NCI-H146 (cell line): Measurements from ENCODE around the gene GALNT9.
"Not testable (repeated sequence)": the region's sequence is repeated elsewhere in the genome, so short reads cannot be mapped to it uniquely, and the experiment has no call there.

Experiments
- DNase-seq: peaks from one replicate; lab custom pipeline; 2025; lab: John Stamatoyannopoulos, UW

The GALNT9 gene

DNA sequence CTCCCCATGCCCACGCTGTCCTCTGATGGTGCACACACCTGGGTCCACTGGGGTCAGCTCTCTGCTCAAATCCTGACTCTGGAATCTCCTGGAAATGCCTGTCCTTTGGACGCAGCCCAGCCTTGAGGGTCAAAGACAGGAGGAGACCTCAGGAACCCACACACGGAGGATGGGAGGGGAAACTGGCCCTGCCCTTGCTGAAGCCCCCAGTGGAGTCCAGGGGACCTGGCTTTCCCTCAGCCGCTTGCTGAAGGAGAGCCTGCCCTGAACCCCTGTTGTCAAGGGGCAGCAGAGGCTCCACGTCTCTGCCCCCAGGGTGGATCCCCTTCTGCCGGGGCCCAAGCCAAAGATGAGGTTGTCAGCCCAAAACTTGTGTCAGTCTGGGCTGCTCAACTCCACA, 16.9 kb downstream of the GALNT9 start:
- DNase-seq: no peak

DNA sequence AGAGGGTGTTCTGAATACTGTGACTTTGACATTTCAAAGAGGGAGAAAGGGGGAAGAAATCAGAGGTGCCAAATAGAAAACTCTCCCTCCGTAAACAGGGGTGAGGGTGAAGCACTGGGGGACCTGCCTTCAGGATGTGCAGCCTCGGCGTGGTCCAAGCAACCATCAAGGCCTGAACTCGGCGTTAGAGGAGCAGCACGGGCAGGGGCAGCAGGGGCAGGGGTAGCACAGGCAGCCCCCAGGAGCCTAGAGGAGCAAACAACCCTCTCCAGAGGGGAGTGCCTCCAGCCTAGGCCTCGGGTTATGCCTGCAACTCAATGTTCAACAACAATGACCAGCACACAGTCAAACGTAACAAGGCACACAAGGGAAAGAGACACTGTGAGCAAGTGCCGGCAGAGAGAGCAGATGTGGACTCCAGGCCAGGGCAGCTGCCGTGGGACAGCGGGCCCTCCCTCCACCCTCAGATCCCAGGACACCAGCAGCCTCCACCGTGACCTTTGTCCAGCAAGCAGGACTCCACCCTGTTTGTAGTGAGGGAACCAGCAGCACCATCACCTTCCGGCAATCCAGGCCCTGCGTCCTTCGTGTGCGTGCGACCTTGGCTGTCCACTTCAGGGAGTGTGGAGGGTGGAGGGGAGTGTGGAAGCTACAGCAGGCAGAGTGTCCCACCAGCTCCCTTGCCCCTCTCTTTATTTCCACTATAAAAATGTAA, 18.0 kb downstream of the GALNT9 start:
- no peak for DNase-seq

DNA sequence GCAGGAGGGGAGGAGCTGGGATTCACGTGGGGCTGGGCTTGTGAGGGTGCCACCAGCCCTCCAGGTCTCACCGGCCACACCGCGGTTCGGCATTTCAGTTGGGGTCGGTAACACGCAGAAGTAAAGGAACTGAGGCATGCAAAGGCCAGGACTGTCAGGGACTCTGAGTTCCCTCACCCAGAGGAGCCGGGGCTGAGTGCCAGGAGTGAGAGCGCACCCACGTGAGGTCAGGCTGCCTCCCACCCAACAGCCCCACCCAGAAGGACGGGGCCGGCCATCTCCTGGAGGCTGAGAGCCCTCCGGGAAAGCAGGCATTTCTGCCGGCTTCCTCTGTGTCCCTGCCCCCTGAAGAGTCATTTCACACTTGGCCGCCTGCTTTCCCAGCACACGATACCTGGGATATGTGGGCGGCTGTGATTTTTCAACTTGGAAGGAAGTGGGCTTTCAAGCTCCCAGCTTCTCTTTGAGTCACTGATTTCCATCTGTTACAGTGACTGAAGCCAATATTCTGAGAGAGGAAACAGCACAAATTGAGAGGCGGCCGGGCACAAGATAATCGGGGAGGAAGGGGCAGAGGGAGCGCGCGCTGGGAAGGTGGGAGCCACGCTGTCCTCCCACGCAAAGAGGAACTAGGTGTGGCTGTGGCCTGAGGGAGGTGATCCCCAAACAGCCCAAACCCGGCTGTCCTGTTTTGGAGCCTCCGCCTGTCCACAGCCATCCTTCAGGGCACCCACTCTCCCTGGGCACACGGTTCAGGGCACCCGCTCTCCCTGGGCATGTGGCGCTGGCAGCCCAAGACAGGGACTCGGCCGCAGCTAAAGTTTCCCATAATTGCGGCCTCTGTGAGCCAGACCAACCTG, 19.0 kb downstream of the GALNT9 start:
- no peak for DNase-seq

DNA sequence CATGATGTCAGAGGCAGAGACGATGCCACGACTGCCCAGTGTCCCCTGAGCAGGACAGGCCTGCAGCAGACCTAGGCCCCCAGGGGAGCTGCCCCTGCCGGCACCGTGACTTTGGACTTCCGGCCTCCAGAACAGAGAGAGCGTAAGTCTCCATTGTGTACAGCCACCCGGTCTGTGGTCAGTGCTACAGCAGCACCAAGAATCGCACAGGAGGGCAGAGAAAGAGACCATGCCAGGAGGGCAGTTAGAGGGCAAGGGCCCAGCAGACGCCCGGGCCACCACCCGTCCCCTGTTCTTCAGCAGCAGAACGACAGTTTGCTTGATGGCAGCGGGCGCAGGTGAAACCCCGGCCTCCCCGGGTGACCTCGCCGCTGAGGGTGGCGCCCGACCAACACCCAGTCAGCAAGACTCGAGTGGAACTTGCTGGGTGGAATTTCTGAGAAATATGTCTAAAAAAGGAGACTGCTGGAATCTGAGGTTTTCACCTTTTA, 19.7 kb downstream of the GALNT9 start:
- no peak for DNase-seq

DNA sequence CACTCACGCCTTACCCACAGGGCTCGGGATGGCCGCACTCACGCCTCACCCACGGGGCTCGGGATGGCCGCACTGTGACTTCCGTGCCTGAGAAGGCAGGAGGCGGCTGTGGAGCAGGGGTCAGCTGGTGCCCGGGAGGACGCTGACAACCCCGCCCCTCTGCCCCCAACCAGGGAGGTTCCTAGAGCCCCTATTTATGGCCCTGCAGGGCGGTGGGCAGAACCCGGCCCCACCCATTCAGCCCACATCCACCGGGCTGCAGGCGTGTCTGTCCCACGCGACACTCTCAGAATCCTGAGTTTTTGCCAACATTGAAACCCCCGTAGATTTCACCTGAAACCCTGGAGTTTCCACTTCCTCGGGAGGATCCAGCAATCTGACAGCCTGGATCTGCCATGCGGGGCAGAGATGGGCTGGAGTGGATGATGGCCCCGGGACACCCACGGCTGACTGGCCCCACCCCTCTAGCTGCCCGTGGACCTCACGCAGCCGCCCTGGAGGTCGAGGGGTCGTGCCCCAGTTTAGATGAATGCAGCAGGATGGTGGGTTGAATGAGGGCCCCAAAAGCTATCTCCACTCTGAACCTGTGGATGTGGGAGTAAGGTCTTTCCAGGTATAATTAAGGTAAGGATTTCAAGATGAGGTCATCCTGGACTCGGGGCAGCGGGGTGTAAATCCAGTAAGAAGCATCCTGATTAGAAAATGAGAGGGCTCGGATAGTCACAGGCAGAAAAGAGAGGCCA, 20.4 kb downstream of the GALNT9 start:
- DNase-seq: no peak

DNA sequence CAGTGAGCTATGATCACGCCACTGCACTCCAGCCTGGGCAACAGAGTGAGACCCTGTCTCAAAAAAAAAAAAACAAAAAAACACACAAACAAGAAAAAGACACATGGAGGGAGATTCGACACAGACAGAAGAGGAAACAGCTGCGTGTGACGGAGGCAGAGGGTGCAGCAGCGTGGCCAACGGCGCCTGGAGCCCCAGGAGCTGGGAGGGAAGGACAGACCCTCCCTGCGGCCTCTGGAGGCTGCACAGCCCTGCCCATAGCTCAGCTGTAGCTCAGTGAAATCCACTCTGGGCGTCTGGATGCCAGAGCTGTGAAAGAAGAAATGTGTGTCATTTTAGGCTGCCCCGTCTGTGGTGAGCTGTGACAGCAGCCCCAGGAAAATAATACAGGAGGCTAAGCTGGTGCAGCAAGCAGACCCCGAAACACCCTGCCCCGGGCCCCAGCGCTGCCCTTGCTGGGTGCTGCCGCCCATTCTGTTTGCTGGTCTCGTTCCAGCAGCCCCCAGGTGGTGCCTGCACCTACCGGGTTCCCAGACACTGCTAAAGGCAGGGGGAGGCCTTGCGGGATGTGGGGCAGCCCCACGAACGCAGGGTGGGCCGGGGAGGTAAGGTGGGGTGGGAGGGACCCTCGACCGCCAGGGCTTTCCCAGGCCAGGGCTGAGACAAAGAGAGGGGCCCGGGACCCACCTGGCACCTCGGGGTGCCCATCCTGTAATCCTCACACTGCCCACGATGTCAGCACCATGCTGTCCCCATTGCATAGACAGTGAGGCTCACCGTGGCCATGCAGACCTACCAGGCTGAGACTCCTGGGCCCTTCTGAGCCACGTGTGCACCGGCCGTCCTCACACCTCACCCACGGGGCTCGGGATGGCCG, 21.2 kb downstream of the GALNT9 start:
- no peak for DNase-seq

DNA sequence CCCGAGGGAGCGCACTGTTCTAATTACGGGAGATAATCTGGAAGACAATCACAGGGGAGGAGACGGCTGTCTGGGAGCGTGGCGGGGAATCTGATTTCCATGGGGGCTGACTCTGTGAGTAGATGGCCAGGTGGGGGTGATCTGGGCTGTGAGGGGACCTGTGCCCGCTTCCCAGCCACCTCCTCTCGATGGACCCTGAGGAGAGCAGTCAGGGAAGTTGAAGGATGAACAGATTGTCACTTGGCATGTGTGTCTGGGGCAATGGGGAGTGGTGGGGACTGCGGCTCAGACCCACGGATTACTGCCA, 22.6 kb downstream of the GALNT9 start:
- DNase-seq: no peak

DNA sequence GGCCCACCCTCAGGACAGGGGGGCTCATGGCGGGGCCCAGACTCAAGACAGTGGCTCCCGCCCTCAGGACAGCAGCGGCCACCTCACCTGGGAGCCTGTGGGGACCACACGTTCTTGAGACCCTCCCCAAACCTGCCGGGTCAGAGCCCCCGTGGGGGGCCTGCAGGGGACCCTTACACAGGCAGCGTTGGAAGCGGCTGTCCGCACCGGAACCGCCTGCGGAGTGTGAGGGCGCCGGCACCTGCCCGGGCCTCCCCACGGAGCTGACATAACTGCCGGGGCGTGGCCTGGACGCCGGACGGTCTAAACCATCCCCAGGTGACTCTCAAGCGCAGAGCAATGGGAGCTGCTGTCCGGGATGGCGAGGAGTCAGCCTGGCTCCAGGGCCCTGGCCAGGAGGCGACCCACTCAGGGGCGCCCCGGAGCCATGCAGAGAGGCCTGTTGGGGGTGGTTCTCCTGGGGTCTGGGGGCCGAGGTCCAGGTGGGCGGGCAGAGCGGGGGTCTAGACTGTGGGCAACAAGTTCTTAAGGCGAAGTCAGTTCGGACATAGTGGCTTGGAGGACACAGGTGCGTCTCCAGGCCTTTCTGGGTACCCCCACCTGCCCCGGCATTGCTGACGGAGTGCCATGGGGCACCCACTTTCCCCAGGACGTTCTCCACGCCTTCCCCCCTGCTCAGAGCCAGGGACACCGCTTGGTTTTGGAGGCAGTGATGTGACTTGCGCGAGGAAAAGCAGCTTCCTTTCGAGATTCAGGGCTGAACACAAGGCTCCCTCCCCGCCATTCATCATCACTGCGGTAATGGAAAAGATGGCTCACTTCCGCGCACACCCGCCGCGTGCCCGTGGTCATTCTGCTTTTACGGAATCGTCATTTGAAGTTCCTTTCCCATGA, 23.2 kb downstream of the GALNT9 start:
- no peak for DNase-seq

DNA sequence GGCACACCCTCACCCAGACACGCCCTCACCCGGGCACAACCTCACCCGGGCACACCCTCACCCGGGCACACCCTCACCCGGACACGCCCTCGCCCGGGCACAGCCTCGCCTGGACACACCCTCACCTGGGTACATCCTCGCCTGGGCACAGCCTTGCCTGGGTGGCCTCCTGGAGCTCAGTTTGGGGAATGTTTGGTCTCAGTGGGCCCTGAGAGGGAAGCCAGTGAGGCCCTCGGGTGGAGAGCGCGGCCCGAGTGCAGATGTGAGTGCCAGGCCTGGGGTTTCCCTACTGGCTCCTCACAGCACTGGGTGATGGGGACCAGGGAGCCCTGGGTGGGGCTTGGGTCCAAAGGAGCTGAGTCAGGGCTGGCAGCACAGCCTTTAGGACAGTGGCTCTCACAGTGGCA, 23.8 kb downstream of the GALNT9 start:
- DNase-seq: no peak

DNA sequence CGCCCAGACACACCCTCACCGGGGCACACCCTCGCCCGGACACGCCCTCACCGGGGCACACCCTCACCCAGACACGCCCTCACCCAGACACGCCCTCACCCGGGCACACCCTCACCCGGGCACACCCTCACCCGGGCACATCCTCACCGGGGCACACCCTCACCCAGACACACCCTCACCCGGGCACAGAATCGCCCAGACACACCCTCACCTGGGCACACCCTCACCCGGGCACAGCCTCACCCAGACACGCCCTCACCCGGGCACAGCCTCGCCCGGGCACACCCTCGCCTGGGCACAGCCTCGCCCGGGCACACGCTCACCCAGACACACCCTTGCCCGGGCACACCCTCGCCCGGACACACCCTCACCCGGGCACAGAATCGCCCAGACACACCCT, 24.5 kb downstream of the GALNT9 start:
- not testable (repeated sequence) for DNase-seq

DNA sequence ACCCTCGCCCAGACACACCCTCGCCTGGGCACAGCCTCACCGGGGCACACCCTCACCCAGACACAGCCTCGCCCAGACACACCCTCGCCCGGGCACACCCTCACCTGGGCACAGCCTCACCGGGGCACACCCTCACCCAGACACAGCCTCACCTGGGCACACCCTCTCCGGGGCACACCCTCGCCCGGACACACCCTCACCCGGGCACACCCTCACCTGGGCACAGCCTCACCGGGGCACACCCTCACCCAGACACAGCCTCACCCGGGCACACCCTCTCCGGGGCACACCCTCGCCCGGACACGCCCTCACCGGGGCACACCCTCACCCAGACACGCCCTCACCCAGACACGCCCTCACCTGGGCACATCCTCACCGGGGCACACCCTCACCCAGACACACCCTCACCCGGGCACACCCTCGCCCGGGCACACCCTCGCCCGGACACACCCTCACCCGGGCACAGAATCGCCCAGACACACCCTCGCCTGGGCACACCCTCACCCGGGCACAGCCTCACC, 25.5 kb downstream of the GALNT9 start:
- not testable (repeated sequence) for DNase-seq

DNA sequence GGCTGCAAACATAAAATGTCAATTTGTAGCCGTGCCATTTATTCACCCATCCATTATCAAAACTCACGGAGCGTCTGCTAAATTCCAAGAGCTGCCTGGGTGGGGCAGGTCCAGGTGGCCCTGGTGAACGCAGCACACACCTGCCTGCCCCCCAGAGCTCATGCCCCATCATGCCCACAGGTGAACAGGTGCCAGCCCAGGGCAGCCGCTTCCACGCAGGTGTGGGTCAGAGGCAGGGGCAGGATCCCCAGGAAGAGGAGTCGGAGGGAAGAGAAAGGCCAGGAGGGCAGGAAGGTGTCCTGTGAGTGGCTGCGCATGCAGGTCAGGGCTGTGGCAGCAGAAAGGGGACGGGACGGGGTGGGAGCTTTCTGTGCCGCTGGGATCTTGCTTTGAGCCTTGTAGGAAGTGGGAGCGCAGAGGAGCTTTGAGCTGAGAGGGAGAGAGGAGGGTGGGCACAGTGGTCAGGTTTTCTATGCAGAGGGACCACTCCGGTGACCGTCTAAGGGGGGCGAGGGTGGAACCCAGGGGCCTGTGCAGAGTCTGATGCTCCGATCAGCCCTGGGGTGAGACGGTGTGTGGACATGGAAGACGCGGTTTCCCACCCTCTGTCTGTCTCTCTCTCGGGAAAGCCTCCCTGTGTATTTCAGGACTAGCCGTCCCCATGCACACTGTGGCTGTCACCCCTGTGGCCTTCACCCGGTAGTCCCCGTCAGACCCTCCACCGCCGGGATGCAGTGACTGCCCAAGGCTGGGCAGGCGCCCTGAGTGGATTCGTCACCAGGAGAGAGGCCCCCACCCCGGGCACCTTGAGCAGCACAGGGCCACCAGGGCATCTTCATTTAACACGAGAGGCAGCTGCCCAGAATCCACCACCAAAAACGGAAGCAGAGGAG, 26.7 kb downstream of the GALNT9 start:
- DNase-seq: no peak

DNA sequence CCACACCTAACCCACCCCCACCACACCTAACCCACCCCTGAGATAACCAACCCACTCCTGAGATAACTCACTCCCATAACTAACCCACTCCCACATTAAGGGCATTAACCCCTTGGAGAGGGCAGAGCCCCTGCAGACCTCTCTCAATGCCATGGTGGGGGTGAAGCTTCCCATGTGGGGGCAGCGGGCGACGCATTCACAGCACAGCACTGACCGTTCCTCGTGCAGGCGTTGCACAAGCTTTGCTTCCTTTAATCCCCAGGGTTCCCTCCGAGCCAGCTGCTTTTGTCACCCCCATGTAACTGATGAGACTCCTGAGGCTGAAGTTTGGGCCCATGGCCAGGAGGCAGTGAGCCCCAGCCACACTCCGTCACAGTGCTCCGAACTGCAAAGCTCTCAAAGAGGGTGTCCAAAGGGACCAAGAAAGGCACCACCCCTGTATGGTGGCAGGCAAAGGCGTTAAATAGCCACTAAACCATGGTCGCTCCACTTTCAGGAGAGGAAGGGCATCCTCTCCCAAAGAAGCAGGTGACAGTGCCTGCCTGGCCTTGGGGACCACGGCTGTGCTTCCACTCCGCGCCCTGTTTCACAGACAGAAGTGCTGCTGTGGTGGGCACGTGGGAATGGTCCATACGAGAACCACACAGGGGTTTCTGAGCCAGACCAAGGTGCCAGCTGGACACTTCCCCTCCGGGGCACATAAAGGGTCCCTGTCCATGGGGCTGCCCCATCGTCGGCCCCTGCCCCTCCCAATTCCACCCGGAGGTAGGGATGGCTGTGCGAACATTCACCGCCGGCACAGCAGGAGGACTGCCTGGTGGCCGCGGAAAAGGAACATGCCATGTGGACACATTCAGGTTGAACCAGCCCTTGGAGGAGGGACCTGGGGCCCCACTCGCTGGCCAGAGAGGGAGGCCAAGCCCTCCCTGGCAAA, 28.3 kb downstream of the GALNT9 start:
- no peak for DNase-seq

DNA sequence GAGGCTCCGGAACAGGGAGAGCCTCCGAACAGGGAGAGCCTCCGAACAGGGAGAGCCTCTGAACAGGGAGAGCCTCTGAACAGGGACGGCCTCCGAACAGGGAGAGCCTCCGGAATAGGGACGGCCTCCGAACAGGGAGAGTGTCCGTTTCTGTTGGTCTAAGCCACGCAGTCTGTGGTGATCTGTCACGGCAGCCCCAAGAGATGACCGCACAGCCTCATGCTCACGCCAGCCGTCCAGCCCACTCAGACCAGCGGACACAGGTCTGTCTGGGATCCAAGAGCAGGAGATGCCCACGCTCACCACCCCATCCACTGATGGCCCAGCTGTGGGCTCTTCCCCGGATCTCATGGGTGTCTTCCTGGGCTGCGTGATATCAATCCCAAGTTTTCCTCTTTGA, 33.3 kb downstream of the GALNT9 start:
- DNase-seq: no peak

DNA sequence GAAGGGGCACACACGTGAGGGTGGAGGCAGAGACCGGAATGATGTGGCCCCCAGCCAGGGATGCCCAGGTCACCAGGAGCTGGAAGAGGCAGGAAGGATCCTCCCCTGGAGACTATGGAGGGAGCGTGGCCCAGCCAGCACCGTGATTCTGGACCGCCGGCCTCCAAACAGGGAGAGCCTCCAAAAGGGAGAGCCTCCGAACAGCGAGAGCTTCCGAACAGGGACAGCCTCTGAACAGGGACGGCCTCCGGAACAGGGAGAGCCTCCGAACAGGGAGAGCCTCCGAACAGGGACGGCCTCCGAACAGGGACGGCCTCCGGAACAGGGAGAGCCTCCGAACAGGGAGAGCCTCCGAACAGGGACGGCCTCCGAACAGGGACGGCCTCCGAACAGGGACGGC, 33.8 kb downstream of the GALNT9 start:
- not testable (repeated sequence) for DNase-seq

DNA sequence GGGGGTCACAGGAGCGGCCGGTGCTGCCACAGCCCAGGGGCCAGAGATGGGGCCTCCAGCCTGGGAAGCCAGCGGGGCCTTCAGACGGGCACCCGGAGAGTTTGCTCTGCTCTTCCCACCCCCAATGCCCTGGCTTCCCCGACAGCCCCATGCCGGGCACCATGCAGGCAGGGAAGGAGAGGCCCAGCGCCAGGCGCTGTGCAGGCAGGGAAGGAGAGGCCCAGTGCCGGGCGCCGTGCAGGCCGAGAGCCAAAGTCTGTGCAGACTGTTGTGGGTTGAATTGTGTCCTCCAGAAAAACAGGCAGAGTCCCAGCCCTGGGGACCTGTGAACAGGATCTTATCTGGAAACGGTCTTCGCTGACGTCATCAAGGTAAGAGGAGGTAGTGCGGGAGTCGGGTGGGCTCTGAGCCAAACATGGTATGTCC, 34.3 kb downstream of the GALNT9 start:
- DNase-seq: no peak

DNA sequence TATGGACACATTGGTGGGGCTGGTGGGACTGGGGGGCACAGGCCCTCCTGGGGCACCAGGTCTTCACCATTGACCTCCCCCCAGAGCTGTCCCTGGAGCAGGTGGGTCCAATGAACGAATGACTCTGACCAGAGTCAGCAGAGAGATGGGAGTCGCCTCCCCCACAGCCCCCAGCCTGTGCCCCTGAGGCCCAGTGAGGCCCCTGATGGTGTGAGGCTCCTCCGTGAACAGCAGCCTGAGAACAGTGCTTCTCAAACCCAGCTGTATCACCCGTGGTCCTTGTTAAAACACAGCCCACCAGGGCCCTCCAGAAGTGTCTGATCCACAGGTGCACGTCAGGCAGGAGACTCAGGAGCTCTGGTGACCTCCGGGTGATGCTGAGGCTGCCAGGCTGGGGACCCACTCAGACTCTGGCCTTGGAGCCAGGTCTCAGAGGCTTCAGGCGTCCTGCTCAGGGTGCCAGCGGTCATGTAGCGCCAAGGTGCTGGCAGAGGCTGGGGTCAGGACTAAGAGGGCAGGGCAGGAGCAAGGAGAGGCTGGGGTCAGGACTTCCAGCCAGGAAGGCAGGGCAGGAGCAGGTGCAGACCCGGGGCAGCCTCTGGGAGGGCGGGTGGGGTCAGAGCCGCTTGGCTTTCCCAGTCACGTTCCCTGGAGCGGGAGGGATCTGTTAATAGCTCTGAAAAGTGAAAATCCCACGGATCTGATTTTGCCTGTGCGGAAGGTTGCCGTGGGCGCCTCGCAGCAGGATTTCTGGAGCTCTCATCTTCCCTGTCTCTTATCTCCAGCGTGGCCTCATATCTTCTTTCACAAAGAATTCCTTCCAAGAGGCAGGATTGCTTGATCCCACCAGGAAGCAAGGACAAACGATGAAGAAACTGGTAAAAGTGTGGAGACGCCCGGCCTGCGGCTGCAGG, 35.0 kb downstream of the GALNT9 start:
- no peak for DNase-seq
